Measurements from ENCODE around the gene SPINT3.

The SPINT3 gene

DNA sequence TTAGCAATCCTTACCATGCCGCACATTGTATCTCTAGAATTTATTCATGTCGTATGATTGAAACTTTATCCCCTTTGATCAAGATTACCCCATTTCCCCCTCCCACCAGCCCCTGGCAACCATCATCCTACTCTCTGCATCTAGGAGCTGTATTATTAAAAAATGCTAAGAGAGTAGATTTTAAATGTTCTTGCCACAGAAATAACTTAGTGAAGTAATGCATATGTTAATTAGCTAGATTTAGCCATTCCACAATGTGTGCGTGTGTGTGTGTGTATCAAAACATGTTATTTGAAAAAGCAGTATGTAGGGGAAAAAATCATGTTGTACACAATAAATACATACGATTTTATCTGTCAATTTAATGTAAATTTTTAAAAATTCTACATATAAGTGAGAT, 11.9 kb upstream of the SPINT3 start:
- Histone ChIP-seq H3K9ac (ENCODE audit: low read depth, low read length) (no peak overlapping the region), H3K4me1 (ENCODE audit: insufficient read depth, low read length) (no peaks in the 10 kb centered on the region), H3K4me3 (ENCODE audit: low read length) (no peak overlapping the region), H3K27ac (ENCODE audit: low read length) (no peak overlapping the region), H3K36me3 (ENCODE audit: insufficient read depth, low read depth, low read length) (no peaks in the 10 kb centered on the region), H3K9me3 (ENCODE audit: insufficient read depth, low read depth, low read length) (no peaks in the 10 kb centered on the region), H3K27me3 (ENCODE audit: insufficient read depth, low read length) (no peaks in the 10 kb centered on the region; the same call in 1 of the 2 replicates)

DNA sequence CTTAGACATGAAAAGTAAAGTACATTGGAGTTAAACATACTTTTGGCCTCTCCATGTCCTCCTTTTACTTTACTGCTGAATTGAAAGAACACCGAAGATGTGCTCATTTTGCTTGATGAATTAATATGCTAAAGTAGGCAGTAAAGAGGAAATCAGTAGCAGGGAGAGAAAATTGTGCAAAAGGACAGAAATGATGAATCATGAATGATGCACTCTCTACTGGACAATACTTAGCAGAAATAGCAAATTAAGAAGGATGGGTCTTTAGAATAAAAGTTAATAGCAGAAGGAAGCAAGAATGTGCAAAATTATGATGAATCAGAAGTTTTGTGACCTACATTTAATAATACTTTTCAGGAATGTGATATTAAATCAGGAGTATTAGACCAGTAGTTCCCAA, 8.4 kb upstream of the SPINT3 start:
- H3K36me3 ChIP-seq (ENCODE audit: insufficient read depth, low read depth, low read length): no peaks in the 10 kb centered on the region
- H3K9me3 ChIP-seq (ENCODE audit: insufficient read depth, low read depth, low read length): no peaks in the 10 kb centered on the region
- no peak overlapping the region for H3K4me3 ChIP-seq (ENCODE audit: low read length)
- H3K9ac ChIP-seq (ENCODE audit: low read depth, low read length): no peak overlapping the region
- no peak overlapping the region for H3K27ac ChIP-seq (ENCODE audit: low read length)
- no peaks in the 10 kb centered on the region for H3K4me1 ChIP-seq (ENCODE audit: insufficient read depth, low read length)
- H3K27me3 ChIP-seq (ENCODE audit: insufficient read depth, low read length): no peaks in the 10 kb centered on the region; the same call in 1 of the 2 replicates

DNA sequence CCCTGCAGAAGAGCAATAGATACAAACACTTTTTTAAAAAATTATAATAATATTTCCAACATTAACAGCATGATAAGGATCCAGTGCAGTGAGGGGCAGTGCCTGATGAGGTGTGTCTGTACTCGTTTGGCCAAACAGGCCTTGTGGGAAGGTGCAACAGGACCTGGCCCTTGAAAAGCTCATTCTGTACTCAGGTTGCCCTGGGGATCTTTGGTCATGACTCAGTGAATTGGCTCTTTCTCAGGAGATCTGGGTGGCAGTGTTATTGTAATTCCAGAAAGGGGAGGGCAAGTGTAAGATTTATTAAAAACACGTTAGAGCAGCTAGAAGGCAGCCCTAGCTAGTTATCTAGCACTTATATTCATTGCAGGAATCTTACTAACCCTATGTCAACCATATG, 2.9 kb upstream of the SPINT3 start:
- H3K9me3 ChIP-seq (ENCODE audit: insufficient read depth, low read depth, low read length): no peaks in the 10 kb centered on the region
- no peaks in the 10 kb centered on the region; the same call in 1 of the 2 replicates for H3K27me3 ChIP-seq (ENCODE audit: insufficient read depth, low read length)
- H3K4me3 ChIP-seq (ENCODE audit: low read length): no peak overlapping the region
- H3K27ac ChIP-seq (ENCODE audit: low read length): no peak overlapping the region
- no peaks in the 10 kb centered on the region for H3K4me1 ChIP-seq (ENCODE audit: insufficient read depth, low read length)
- H3K9ac ChIP-seq (ENCODE audit: low read depth, low read length): no peak overlapping the region
- no peaks in the 10 kb centered on the region for H3K36me3 ChIP-seq (ENCODE audit: insufficient read depth, low read depth, low read length)

DNA sequence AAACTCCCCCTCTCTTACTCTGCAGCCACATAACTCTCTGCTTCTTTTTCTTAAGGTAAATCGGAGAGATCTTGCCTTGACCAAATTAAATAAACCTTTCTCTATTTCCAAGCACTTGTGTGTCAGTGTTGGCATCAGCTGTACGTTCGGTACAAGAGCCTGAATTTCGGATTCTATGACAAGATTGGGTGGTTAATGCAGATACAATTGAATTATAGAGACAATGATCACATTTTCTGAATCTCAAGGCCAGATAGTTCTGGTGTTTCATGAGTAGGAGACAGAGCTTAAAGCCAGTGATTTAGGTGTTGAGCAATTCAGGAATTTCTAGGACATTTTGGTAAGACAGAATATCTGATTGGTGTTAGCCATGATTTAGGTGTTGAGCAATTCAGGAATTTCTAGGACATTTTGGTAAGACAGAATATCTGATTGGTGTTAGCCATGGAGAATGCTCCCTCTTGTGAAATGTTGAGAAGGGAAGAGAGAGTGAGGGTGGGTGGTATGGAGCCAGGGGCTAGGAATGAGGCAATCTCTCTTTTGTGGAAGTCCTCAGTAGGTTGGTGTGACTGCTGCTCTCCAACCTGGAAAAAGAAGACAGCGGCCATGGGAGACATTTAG, 5.1 kb downstream of the SPINT3 start:
- H3K4me3 ChIP-seq (ENCODE audit: low read length): no peak overlapping the region
- peaks cover 12% of the 10 kb centered on the region; the same call in 1 of the 2 replicates for H3K27me3 ChIP-seq (ENCODE audit: insufficient read depth, low read length)
- no peak overlapping the region for H3K9ac ChIP-seq (ENCODE audit: low read depth, low read length)
- no peak overlapping the region for H3K27ac ChIP-seq (ENCODE audit: low read length)
- H3K4me1 ChIP-seq (ENCODE audit: insufficient read depth, low read length): no peaks in the 10 kb centered on the region
- no peaks in the 10 kb centered on the region for H3K9me3 ChIP-seq (ENCODE audit: insufficient read depth, low read depth, low read length)
- no peaks in the 10 kb centered on the region for H3K36me3 ChIP-seq (ENCODE audit: insufficient read depth, low read depth, low read length)

DNA sequence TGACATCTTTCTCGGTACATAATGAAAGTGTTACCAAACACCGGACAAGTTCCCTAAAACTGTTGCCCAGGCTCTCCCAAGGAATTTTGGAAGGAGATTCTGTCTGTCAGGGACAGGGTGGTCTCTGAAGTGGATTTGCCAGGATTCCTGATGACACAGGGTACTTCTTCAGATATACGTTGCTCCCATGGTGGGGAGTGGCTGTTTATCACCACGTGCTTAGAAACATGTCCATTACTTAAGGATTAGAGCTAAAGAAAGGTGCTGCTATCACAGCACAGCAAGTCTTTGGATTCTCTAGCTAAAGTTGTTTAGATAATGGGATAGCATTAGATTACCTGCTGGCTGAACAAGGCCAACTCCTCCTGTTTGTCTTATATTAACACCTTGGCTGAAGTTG, 6.3 kb downstream of the SPINT3 start:
- Histone ChIP-seq H3K27ac (ENCODE audit: low read length) (no peak overlapping the region), H3K9me3 (ENCODE audit: insufficient read depth, low read depth, low read length) (no peaks in the 10 kb centered on the region), H3K27me3 (ENCODE audit: insufficient read depth, low read length) (peaks cover 12% of the 10 kb centered on the region; the same call in 1 of the 2 replicates), H3K36me3 (ENCODE audit: insufficient read depth, low read depth, low read length) (no peaks in the 10 kb centered on the region), H3K4me1 (ENCODE audit: insufficient read depth, low read length) (no peaks in the 10 kb centered on the region), H3K9ac (ENCODE audit: low read depth, low read length) (no peak overlapping the region), H3K4me3 (ENCODE audit: low read length) (no peak overlapping the region)

DNA sequence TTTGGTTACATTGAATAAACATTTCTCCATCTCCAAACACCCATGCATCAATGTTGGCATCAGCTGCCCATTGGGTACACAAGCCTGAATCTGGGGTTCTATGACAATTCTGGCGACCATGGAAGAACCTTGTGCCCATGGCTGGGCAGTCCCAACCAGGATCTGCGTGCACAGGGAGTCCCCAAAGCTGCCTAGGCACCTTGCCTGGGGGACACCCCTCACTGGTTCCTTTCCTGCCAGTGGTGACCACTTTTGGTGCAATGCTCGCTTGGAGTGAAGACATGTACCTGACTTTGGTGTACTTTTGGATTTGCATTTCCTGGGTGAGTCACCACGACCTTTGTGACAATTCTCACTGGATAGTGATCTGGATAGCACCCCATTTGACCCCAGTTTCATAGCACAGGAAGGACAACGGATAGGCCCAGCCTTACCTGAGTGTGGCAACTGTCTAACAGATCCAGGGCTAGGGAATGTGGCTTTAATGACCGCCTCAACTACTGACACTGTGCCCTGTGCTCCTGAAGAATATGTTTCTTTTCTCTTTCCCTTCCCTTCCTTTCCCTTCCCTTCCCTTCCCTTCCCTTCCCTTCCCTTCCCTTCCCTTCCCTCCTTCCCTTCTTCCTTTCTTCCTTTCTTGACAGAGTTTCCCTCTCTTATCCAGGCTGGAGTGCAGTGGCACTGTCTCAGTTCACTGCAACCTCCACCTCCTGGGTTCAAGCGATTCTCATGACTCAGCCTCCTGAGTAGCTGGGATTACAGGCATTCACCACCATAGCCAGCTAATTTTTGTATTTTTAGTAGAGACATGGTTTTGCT, 7.1 kb downstream of the SPINT3 start:
- no peaks in the 10 kb centered on the region for H3K9me3 ChIP-seq (ENCODE audit: insufficient read depth, low read depth, low read length)
- H3K9ac ChIP-seq (ENCODE audit: low read depth, low read length): no peak overlapping the region
- H3K4me1 ChIP-seq (ENCODE audit: insufficient read depth, low read length): no peaks in the 10 kb centered on the region
- H3K4me3 ChIP-seq (ENCODE audit: low read length): no peak overlapping the region
- peaks cover 12% of the 10 kb centered on the region; the same call in 1 of the 2 replicates for H3K27me3 ChIP-seq (ENCODE audit: insufficient read depth, low read length)
- H3K36me3 ChIP-seq (ENCODE audit: insufficient read depth, low read depth, low read length): no peaks in the 10 kb centered on the region
- H3K27ac ChIP-seq (ENCODE audit: low read length): no peak overlapping the region

DNA sequence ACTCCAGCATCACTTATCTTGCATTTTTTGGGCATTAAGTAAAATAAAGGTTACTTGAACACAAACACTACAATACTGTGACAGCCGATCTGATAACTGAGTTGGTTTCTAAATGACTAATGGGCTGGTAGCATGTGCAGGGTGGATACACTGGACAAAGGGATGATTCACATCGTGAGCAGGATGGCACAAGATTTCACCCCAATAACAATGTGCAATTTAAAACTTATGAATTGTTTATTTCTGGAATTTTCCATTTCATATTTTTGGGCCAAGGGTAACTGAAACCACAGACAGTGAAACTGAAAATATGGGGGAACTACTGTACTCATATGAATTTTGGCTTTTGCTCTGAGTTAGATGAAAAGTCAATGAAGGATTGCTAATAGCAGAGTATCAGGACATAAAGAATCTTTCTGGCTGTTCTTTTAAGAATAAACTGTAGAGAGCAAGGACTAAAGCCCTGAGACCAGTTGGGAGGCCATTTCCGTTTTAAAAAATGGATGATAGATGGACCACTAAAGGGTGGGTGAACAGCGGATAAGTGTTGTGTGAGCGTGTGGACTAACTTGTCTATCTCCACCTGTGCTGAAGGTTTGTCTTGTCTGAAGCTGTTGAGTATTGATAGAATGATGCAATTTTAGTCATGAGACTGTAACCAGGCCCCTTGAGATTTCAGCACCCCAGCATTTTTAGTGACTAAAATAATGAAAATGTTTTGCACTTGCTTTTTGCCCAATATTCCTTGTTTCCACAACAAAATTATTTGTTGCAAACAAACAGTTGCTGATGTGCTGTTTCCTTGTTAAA, 8.2 kb downstream of the SPINT3 start:
- peaks cover 8% of the 10 kb centered on the region; the same call in 1 of the 2 replicates for H3K27me3 ChIP-seq (ENCODE audit: insufficient read depth, low read length)
- H3K9me3 ChIP-seq (ENCODE audit: insufficient read depth, low read depth, low read length): no peaks in the 10 kb centered on the region
- no peak overlapping the region for H3K27ac ChIP-seq (ENCODE audit: low read length)
- no peak overlapping the region for H3K9ac ChIP-seq (ENCODE audit: low read depth, low read length)
- H3K4me1 ChIP-seq (ENCODE audit: insufficient read depth, low read length): no peaks in the 10 kb centered on the region
- H3K36me3 ChIP-seq (ENCODE audit: insufficient read depth, low read depth, low read length): no peaks in the 10 kb centered on the region
- H3K4me3 ChIP-seq (ENCODE audit: low read length): no peak overlapping the region

DNA sequence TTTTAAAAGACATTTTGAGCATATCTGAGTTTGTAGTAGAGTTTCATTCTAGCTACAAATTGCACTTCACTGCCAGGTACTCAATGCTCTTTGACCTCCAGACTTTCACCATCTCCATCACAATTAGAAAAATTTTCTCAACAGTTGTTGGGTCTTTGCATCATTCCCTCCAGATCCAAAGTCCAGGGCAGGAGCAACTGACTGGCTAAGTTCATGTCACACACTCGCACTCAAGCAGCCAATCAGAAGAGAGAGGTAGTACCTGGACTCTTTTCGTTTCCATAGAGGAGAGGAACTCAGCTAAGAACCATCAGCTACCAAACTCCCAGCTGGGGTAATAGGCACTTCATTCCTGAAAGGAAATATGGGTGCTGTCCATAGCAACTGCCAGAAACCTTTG, 9.0 kb downstream of the SPINT3 start:
- H3K4me1 ChIP-seq (ENCODE audit: insufficient read depth, low read length): no peaks in the 10 kb centered on the region
- no peaks in the 10 kb centered on the region for H3K9me3 ChIP-seq (ENCODE audit: insufficient read depth, low read depth, low read length)
- no peaks in the 10 kb centered on the region for H3K36me3 ChIP-seq (ENCODE audit: insufficient read depth, low read depth, low read length)
- H3K27ac ChIP-seq (ENCODE audit: low read length): no peak overlapping the region
- H3K9ac ChIP-seq (ENCODE audit: low read depth, low read length): no peak overlapping the region
- H3K4me3 ChIP-seq (ENCODE audit: low read length): no peak overlapping the region
- H3K27me3 ChIP-seq (ENCODE audit: insufficient read depth, low read length): peaks cover 8% of the 10 kb centered on the region; the same call in 1 of the 2 replicates

DNA sequence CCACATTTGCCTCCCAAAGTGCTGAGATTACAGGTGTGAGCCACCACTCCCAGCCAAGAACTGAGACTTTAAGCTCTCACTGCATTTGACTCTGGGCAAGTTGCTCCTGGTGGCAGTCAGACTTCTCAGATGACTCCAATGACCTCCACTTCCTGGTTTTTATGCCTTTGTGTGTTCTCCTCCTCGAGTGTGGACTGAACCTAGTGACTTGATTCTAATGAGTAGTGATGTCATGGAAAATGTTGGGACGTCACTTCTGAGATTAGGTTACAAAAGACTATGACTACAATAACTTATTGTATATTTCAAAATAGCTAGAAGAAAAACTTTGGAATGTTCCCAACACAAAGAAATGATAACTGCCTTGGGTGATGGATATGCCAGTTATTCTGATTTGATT, 12.0 kb downstream of the SPINT3 start:
- H3K27me3 ChIP-seq (ENCODE audit: insufficient read depth, low read length): no peaks in the 10 kb centered on the region
- no peaks in the 10 kb centered on the region for H3K36me3 ChIP-seq (ENCODE audit: insufficient read depth, low read depth, low read length)
- no peak overlapping the region for H3K4me3 ChIP-seq (ENCODE audit: low read length)
- H3K9ac ChIP-seq (ENCODE audit: low read depth, low read length): no peak overlapping the region
- H3K27ac ChIP-seq (ENCODE audit: low read length): no peak overlapping the region
- H3K4me1 ChIP-seq (ENCODE audit: insufficient read depth, low read length): no peaks in the 10 kb centered on the region
- H3K9me3 ChIP-seq (ENCODE audit: insufficient read depth, low read depth, low read length): no peaks in the 10 kb centered on the region

DNA sequence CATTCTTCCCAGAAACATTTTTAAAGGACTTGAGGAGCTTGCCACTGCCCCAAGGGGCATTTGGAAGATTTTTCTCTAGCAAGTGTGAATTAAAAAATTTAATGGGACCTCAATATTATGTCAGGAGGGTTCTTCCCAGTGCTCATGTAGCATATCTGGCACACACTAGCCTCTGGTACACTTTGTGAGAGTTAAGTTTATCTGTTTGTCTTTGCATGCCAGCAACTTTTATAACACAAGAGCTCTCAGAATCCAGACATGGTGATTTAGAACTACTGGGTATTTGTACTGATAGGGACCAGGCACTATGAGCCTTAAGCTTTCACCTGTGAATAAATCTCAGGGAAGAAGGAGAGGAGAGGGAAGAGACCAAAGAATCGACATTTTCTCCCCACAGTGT, 12.9 kb downstream of the SPINT3 start:
- Histone ChIP-seq H3K27ac (ENCODE audit: low read length) (no peak overlapping the region), H3K9me3 (ENCODE audit: insufficient read depth, low read depth, low read length) (no peaks in the 10 kb centered on the region), H3K4me3 (ENCODE audit: low read length) (no peak overlapping the region), H3K36me3 (ENCODE audit: insufficient read depth, low read depth, low read length) (no peaks in the 10 kb centered on the region), H3K27me3 (ENCODE audit: insufficient read depth, low read length) (no peaks in the 10 kb centered on the region), H3K4me1 (ENCODE audit: insufficient read depth, low read length) (no peaks in the 10 kb centered on the region), H3K9ac (ENCODE audit: low read depth, low read length) (no peak overlapping the region)

DNA sequence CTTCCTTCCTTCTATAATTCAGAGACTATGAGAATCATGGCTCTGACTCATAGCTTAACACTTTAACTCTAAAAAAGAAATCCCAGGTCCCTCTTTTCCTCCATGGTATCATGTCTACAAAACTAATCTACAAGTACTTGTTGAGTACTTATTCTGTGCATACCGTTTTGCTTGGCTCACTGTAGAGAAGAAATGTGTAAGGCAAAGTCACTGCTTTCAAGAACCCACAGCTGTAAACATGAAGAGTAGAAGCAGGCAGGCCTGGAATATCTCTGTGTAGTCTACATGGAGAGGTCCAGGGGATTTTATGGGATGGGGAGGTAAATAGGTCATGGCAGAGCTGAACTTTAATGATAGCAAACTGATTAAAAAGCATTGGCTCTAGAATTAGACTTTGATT, 13.8 kb downstream of the SPINT3 start:
- H3K27ac ChIP-seq (ENCODE audit: low read length): no peak overlapping the region
- no peaks in the 10 kb centered on the region for H3K36me3 ChIP-seq (ENCODE audit: insufficient read depth, low read depth, low read length)
- no peaks in the 10 kb centered on the region for H3K9me3 ChIP-seq (ENCODE audit: insufficient read depth, low read depth, low read length)
- no peak overlapping the region for H3K9ac ChIP-seq (ENCODE audit: low read depth, low read length)
- H3K4me3 ChIP-seq (ENCODE audit: low read length): no peak overlapping the region
- H3K4me1 ChIP-seq (ENCODE audit: insufficient read depth, low read length): no peaks in the 10 kb centered on the region
- H3K27me3 ChIP-seq (ENCODE audit: insufficient read depth, low read length): no peaks in the 10 kb centered on the region

All from iPS-20b (cell line).